Measurements from ENCODE around the gene IARS2.
A peak's percentile ranks its signal among the peaks of the same experiment; 100 is the strongest.
"Not testable (repeated sequence)": the region's sequence is repeated elsewhere in the genome, so short reads cannot be mapped to it uniquely, and the experiment has no call there.

Gene IARS2

GRCh38 chr1:220113136-220113695 lies 19.3 kb downstream of the IARS2 start:
- peak; percentile 15 for DNase-seq

GRCh38 chr1:220119043-220119512 lies 25.1 kb downstream of the IARS2 start:
- DNase-seq: no peak

- no peak for DNase-seq
Observed at GRCh38 chr1:220121791-220122530, 28.0 kb downstream of the IARS2 start.

GRCh38 chr1:220123066-220123465 lies 29.1 kb downstream of the IARS2 start:
- DNase-seq: no peak

- DNase-seq: peak; percentile 7
Observed at GRCh38 chr1:220123889-220124288, 30.0 kb downstream of the IARS2 start.

GRCh38 chr1:220124542-220124941 lies 30.6 kb downstream of the IARS2 start:
- DNase-seq: no peak

GRCh38 chr1:220127076-220127475 lies 33.1 kb downstream of the IARS2 start:
- DNase-seq: no peak

- DNase-seq: no peak
Observed at GRCh38 chr1:220129479-220130210, 35.7 kb downstream of the IARS2 start.

GRCh38 chr1:220135755-220136154 lies 41.8 kb downstream of the IARS2 start:
- no peak for DNase-seq

GRCh38 chr1:220137019-220137786 lies 43.3 kb downstream of the IARS2 start:
- no peak for DNase-seq

- DNase-seq: no peak
Observed at GRCh38 chr1:220139966-220140365, 46.0 kb downstream of the IARS2 start.

- no peak for DNase-seq
Observed at GRCh38 chr1:220144051-220144450, 50.1 kb downstream of the IARS2 start.

GRCh38 chr1:220149742-220150141 lies 55.8 kb downstream of the IARS2 start:
- no peak for DNase-seq

GRCh38 chr1:220151454-220151853 lies 57.5 kb downstream of the IARS2 start:
- DNase-seq: no peak

- DNase-seq: no peak
Observed at GRCh38 chr1:220153147-220153546, 59.2 kb downstream of the IARS2 start.

- no peak for DNase-seq
Observed at GRCh38 chr1:220156620-220157146, 62.8 kb downstream of the IARS2 start.

- no peak for DNase-seq
Observed at GRCh38 chr1:220157738-220158137, 63.8 kb downstream of the IARS2 start.

GRCh38 chr1:220158530-220158929 lies 64.6 kb downstream of the IARS2 start:
- DNase-seq: not testable (repeated sequence)

GRCh38 chr1:220159041-220159440 lies 65.1 kb downstream of the IARS2 start:
- DNase-seq: no peak

- DNase-seq: no peak
Observed at GRCh38 chr1:220160027-220160426, 66.1 kb downstream of the IARS2 start.

GRCh38 chr1:220164116-220164515 lies 70.2 kb downstream of the IARS2 start:
- no peak for DNase-seq

GRCh38 chr1:220164517-220164916 lies 70.6 kb downstream of the IARS2 start:
- DNase-seq: no peak

GRCh38 chr1:220166853-220167252 lies 72.9 kb downstream of the IARS2 start:
- no peak for DNase-seq

All from activated naive CD4-positive, alpha-beta T cell treated with Interleukin-2 at 50 U/mL for 16 hours (primary cell).